Keratinocyte (primary cell): ENCODE results near the gene TSTD1. TPM values are rescaled to one million over a fixed set of nuclear protein-coding genes. Genes with fewer than 3 reads are reported as not detected.

ENCODE experiments used
- DNase-seq: peaks from one replicate; pipeline ENCODE4 v3.0.0-alpha.2; 2011; ENCODE audit warnings: low read depth, missing footprints, low spot score
- FAIRE-seq: peaks from 2 replicates; lab custom pipeline; 2011; peaks lifted over from hg19 to GRCh38; lab: Jason Lieb, UNC
- H2AFZ ChIP-seq: 2 replicates; pipeline ENCODE4 v1.6.0; 2012; ENCODE audit warnings: low read length, control low read depth, inconsistent platforms; ENCODE audit not compliant: control insufficient read depth
- H3K27ac ChIP-seq: 2 replicates; pipeline ENCODE4 v1.5.1; 2011; ENCODE audit warnings: low read length; ENCODE audit not compliant: control insufficient read depth, insufficient read depth
- H3K27me3 ChIP-seq: 3 replicates; pipeline ENCODE4 v1.6.0; 2011; ENCODE audit warnings: low read length; ENCODE audit not compliant: control insufficient read depth, insufficient read depth; ENCODE audit errors: extremely low read depth
- H3K36me3 ChIP-seq, 2 experiments: 2 replicates in 1 of 2; 3 replicates in 1 of 2; pipeline ENCODE4 v1.5.1; 2011; ENCODE audit warnings: low read length in 2 of 2, mild to moderate bottlenecking in 1 of 2; ENCODE audit not compliant: control insufficient read depth in 2 of 2, insufficient read depth in 2 of 2; ENCODE audit errors: extremely low read depth in 1 of 2
- H3K4me1 ChIP-seq: 3 replicates; pipeline ENCODE4 v1.5.1; 2011; ENCODE audit warnings: low read length; ENCODE audit not compliant: control insufficient read depth, insufficient read depth; ENCODE audit errors: extremely low read depth
- H3K4me2 ChIP-seq: 3 replicates; pipeline ENCODE4 v1.6.0; 2011; ENCODE audit warnings: low read depth, low read length; ENCODE audit not compliant: control insufficient read depth, insufficient read depth; ENCODE audit errors: extremely low read depth
- H3K4me3 ChIP-seq, 3 experiments: fragments of 200-600 bp in 1 of 3; sonication (generic) in 1 of 3; 2 replicates in 2 of 3; 3 replicates in 1 of 3; pipeline ENCODE4 v1.5.1; 2011 to 2016; ENCODE audit warnings: low read length in 3 of 3, mild to moderate bottlenecking in 3 of 3, control low read depth in 2 of 3, inconsistent platforms in 1 of 3, low read depth in 1 of 3, mixed read lengths in 1 of 3, mixed run types in 1 of 3, moderate library complexity in 1 of 3; ENCODE audit not compliant: control insufficient read depth in 2 of 3, insufficient read depth in 2 of 3; ENCODE audit errors: extremely low read depth in 1 of 3
- H3K79me2 ChIP-seq: 2 replicates; pipeline ENCODE4 v1.6.0; 2012; ENCODE audit warnings: low read length; ENCODE audit not compliant: control insufficient read depth, insufficient read depth
- H3K9ac ChIP-seq: 3 replicates; pipeline ENCODE4 v1.6.0; 2011; ENCODE audit warnings: low read length; ENCODE audit not compliant: control insufficient read depth, insufficient read depth; ENCODE audit errors: extremely low read depth
- H3K9me1 ChIP-seq: 3 replicates; pipeline ENCODE4 v1.6.0; 2011; ENCODE audit warnings: low read length; ENCODE audit not compliant: control insufficient read depth, insufficient read depth; ENCODE audit errors: extremely low read depth
- H3K9me3 ChIP-seq: 2 replicates; pipeline ENCODE4 v1.5.1; 2012; ENCODE audit warnings: low read depth, low read length; ENCODE audit not compliant: control insufficient read depth
- H4K20me1 ChIP-seq: 3 replicates; pipeline ENCODE4 v1.6.0; 2011; ENCODE audit warnings: low read length; ENCODE audit not compliant: control insufficient read depth, insufficient read depth; ENCODE audit errors: extremely low read depth
- EZH2 ChIP-seq: IDR thresholded peaks from one replicate; pipeline ENCODE4 v1.6.1; 2012; ENCODE audit warnings: inconsistent platforms, mild to moderate bottlenecking, low read length, moderate library complexity
- dilution Hi-C: fragments of 300-500 bp; cut with MboI; formaldehyde crosslinking; loops from one replicate; pipeline ENCODE4 v1.7.0; 2020; ENCODE audit warnings: low sequenced_read_pairs; ENCODE audit not compliant: extremely low pct_ligation_motif_present
- polyA plus RNA-seq, 5 experiments: library from polyadenylated mRNA; depleted of rRNA in 3 of 5; stranded (reverse) in 3 of 5; stranded (forward) in 1 of 5; unstranded in 1 of 5; fragments of >200 nt; gene quantifications; 1 replicate in 1 of 5; 2 replicates in 3 of 5; 3 replicates in 1 of 5; pipeline versions ENCODE4 v1.2.1 to v1.2.3, GENCODE V29; 2011 to 2012; ENCODE audit warnings: missing spikeins in 2 of 5, low read depth in 1 of 5, low replicate concordance in 1 of 5
- TF ChIP-seq, protein P1 (sequence below), 3 experiments: IDR thresholded peaks in 1 of 3; conservative IDR thresholded peaks in 1 of 3; optimal IDR thresholded peaks in 1 of 3; 2 replicates in 2 of 3; 3 replicates in 1 of 3; pipeline versions ENCODE3 to v1.5.1; 2011; ENCODE audit warnings: low read length in 3 of 3, mild to moderate bottlenecking in 3 of 3, moderate library complexity in 2 of 3, control low read depth in 1 of 3, inconsistent platforms in 1 of 3; ENCODE audit not compliant: insufficient read depth in 2 of 3; ENCODE audit errors: extremely low read depth in 1 of 3

The TSTD1 gene
- polyA plus RNA-seq, 1 donor (not counting 4 experiments of a cell fraction or from before 2014, with no cell fraction given), result 106 TPM

DNA sequence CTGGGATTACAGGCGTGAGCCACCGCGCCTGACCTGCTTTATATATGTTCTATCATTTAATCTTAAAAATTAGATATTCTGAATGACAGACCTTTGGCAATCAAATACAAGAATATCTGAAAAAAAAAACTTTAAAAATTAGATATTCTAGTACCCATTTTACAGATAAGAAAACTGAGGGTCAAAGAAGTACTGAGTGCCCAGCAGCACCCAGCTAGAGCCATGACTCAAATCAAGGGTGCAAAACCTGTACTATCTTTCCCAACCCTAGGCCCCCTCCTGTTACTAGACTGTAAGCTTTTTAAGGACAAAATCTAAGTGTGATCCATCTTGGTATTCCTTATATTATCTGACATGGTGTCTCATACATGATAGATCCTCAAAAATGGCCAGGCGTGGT is 22.7 kb upstream of the TSTD1 start:
- Histone ChIP-seq H3K4me2 (no peak overlapping the region), H3K4me1 (no peaks in the 10 kb centered on the region), H4K20me1 (no peaks in the 10 kb centered on the region), H3K36me3 (no peaks in the 10 kb centered on the region), H2AFZ (no peak overlapping the region), H3K27me3 (no peaks in the 10 kb centered on the region), H3K4me3 (no peak overlapping the region), H3K9me3 (no peaks in the 10 kb centered on the region), H3K9me1 (no peaks in the 10 kb centered on the region), H3K9ac (no peak overlapping the region), H3K79me2 (no peaks in the 10 kb centered on the region), H3K27ac (no peak overlapping the region)
- FAIRE-seq (no peak), DNase-seq (no peak)
- TF ChIP-seq, protein P1, sequence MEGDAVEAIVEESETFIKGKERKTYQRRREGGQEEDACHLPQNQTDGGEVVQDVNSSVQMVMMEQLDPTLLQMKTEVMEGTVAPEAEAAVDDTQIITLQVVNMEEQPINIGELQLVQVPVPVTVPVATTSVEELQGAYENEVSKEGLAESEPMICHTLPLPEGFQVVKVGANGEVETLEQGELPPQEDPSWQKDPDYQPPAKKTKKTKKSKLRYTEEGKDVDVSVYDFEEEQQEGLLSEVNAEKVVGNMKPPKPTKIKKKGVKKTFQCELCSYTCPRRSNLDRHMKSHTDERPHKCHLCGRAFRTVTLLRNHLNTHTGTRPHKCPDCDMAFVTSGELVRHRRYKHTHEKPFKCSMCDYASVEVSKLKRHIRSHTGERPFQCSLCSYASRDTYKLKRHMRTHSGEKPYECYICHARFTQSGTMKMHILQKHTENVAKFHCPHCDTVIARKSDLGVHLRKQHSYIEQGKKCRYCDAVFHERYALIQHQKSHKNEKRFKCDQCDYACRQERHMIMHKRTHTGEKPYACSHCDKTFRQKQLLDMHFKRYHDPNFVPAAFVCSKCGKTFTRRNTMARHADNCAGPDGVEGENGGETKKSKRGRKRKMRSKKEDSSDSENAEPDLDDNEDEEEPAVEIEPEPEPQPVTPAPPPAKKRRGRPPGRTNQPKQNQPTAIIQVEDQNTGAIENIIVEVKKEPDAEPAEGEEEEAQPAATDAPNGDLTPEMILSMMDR (optimal IDR thresholded peaks at IDR 0.05 in 1 of 3, IDR thresholded peaks at IDR 0.05 in 1 of 3, conservative IDR thresholded peaks at IDR 0.05 in 1 of 3; ENCODE audit: extremely low read depth in 1 of 3, insufficient read depth in 2 of 3, low read length in 3 of 3), result no peak
- no peak for TF ChIP-seq EZH2
- dilution Hi-C loops, result no loop called here

DNA sequence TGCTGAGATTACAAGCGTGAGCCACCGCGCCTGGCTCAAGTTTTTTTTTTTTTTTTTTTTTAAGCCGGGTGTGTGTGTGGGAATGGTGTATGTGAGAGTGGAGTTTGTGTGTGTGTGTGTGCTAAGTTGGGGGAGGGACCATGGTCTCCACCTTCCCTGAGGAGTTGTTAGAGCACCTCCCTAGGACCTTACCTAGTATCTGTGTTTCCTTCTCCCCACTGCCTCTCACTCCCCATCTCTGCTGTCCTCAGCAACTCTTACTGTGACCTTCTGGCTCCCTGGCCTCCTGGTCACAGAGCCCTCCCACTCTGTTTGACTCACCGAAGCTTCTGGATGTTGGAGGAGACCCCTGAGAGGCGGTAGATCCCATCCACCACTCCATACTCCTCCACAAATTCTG is 20.5 kb upstream of the TSTD1 start:
- Histone ChIP-seq H3K4me1 (no peaks in the 10 kb centered on the region), H3K9me3 (no peaks in the 10 kb centered on the region), H3K27me3 (no peaks in the 10 kb centered on the region), H3K27ac (no peak overlapping the region), H4K20me1 (no peaks in the 10 kb centered on the region), H3K36me3 (no peaks in the 10 kb centered on the region), H3K9ac (no peak overlapping the region), H3K4me2 (no peak overlapping the region), H2AFZ (no peak overlapping the region), H3K9me1 (no peaks in the 10 kb centered on the region), H3K4me3 (no peak overlapping the region), H3K79me2 (no peaks in the 10 kb centered on the region)
- dilution Hi-C loops, result no loop called here
- TF ChIP-seq EZH2, result no peak
- TF ChIP-seq, protein P1 (optimal IDR thresholded peaks at IDR 0.05 in 1 of 3, IDR thresholded peaks at IDR 0.05 in 1 of 3, conservative IDR thresholded peaks at IDR 0.05 in 1 of 3; ENCODE audit: extremely low read depth in 1 of 3, insufficient read depth in 2 of 3, low read length in 3 of 3), result no peak
- FAIRE-seq (no peak), DNase-seq (no peak)
